ENCODE measurements around the gene CNTNAP4. TPM values are rescaled to one million over a fixed set of nuclear protein-coding genes. Genes with fewer than 3 reads are reported as not detected.

Gene CNTNAP4
- total RNA-seq, 4 donors from 2014 or later: 0.51 to 1.5 (median 0.82) TPM; not detected in 1

- TF ChIP-seq, protein P1, sequence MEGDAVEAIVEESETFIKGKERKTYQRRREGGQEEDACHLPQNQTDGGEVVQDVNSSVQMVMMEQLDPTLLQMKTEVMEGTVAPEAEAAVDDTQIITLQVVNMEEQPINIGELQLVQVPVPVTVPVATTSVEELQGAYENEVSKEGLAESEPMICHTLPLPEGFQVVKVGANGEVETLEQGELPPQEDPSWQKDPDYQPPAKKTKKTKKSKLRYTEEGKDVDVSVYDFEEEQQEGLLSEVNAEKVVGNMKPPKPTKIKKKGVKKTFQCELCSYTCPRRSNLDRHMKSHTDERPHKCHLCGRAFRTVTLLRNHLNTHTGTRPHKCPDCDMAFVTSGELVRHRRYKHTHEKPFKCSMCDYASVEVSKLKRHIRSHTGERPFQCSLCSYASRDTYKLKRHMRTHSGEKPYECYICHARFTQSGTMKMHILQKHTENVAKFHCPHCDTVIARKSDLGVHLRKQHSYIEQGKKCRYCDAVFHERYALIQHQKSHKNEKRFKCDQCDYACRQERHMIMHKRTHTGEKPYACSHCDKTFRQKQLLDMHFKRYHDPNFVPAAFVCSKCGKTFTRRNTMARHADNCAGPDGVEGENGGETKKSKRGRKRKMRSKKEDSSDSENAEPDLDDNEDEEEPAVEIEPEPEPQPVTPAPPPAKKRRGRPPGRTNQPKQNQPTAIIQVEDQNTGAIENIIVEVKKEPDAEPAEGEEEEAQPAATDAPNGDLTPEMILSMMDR (IDR thresholded peaks at IDR 0.05; ENCODE audit: low read depth): no peak
These were observed 250.0 kb downstream of the CNTNAP4 start for GRCh38 chr16:76527244-76527643.

GRCh38 chr16:76529120-76529519 is 251.9 kb downstream of the CNTNAP4 start:
- TF ChIP-seq, protein P1 (IDR thresholded peaks at IDR 0.05; ENCODE audit: low read depth): no peak

- TF ChIP-seq, protein P1 (IDR thresholded peaks at IDR 0.05; ENCODE audit: low read depth): no peak
These were observed 254.0 kb downstream of the CNTNAP4 start for GRCh38 chr16:76531236-76531635.

DNA sequence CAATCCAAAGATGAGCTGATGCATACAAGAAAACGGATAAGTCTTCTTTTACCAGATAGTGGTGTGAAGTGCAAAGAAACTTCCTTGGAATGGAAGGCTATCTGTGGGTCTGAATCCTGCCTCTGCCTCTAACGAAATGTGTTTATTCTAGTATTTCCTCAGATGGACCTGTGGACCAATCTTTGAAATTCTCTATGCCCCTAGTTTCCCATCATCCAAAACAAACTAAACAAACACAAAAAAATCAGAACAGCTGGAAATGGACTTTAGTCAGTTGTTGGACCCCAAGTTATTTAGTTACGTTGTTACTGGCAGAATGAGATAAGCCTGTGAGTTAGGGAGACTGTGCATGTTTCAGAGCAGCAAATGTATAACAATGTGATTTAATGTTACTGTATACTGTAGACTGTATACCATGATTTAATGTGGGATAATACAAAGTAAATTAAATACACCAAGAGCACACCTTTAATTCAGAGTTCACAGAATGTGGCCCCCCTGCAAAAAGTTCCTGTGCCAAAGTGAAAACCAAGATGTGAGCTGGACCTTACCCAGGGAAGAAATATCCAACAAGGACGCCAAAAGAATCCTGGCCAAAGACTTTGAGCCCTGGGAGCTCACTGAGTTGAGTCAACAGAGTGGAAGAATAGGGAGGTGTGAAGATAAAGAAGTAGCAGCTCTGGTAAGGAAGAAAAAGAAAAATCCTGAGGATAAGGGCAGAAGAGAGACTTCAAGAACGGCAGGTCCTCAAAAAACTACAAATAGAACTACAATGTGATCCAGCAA is 255.2 kb downstream of the CNTNAP4 start:
- TF ChIP-seq, protein P1 (IDR thresholded peaks at IDR 0.05; ENCODE audit: low read depth): no peak

- TF ChIP-seq, protein P1 (IDR thresholded peaks at IDR 0.05; ENCODE audit: low read depth): no peak
These were observed 262.4 kb downstream of the CNTNAP4 start for GRCh38 chr16:76539609-76540008.

DNA sequence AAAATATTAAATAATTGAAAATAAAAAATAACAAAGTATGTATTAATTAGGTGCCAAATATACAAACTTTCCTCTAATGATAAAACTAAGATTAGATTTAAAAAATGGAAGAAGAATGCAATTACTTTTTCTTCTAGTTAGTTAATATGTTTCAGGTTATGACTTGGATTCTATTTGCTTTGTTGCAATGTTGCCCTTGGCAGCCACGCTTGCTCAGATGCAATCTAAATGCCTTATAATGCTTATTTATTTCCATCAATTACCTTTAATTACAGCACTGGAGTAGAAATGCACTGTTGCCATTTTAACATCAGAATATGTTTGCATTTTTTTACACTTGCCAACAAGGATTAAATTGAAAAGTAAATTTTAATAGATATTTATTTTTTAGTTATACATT is 263.9 kb downstream of the CNTNAP4 start:
- TF ChIP-seq, protein P1 (IDR thresholded peaks at IDR 0.05; ENCODE audit: low read depth): no peak

DNA sequence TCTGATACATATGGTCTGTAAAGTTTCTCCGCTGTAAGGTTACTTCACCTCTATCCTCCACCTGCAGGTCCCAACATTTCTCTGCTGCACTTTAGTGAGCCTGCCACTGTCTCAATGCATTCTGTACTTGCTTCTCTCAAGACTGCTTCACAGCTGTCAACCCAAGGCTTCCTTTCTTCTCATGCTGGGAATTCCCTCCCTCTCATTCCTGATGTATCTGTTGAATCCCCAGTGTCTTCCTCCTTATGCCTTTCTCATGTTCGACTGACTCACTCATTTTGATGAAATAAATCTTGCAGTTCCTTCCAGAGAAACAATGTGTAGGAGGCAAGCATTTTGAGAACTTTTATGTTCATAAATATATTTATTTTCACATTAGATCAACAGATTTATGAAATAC is 288.3 kb downstream of the CNTNAP4 start:
- TF ChIP-seq, protein P1 (IDR thresholded peaks at IDR 0.05; ENCODE audit: low read depth): no peak
